ENCODE measurements around the gene TPD52L1.

GRCh38 chr6:125169522-125169921, 15.9 kb downstream of the TPD52L1 start:
- TF ChIP-seq GATA2 (IDR thresholded peaks at IDR 0.05; ENCODE audit: low read depth, low read length) (no peak), GATA3 (IDR thresholded peaks at IDR 0.05; ENCODE audit: low read depth, low read length) (no peak)

Measured in SH-SY5Y (cell line).